ENCODE data around the gene RAP1GAP2.

Gene RAP1GAP2

GRCh38 chr17:3024346-3024745 lies 228.1 kb downstream of the RAP1GAP2 start:
- no peak for TF ChIP-seq CTCF (conservative IDR thresholded peaks at IDR 0.05)
- no peak overlapping the region for H3K27ac ChIP-seq

GRCh38 chr17:3025421-3026124 lies 229.3 kb downstream of the RAP1GAP2 start:
- no peak for TF ChIP-seq CTCF (conservative IDR thresholded peaks at IDR 0.05)

GRCh38 chr17:3026125-3026855 lies 230.1 kb downstream of the RAP1GAP2 start:
- H3K27ac ChIP-seq = no peak overlapping the region
- no peak for TF ChIP-seq CTCF (conservative IDR thresholded peaks at IDR 0.05)

More at GRCh38 chr17:3025421-3026124, 229.3 kb downstream of the RAP1GAP2 start:
- no peak overlapping the region for H3K27ac ChIP-seq

- no peak overlapping the region for H3K27ac ChIP-seq
- TF ChIP-seq CTCF (conservative IDR thresholded peaks at IDR 0.05) = no peak
Measured at GRCh38 chr17:3026856-3027751, 230.9 kb downstream of the RAP1GAP2 start.

GRCh38 chr17:3027786-3028532 lies 231.7 kb downstream of the RAP1GAP2 start:
- no peak for TF ChIP-seq CTCF (conservative IDR thresholded peaks at IDR 0.05)
- no peak overlapping the region for H3K27ac ChIP-seq

- no peak for TF ChIP-seq CTCF (conservative IDR thresholded peaks at IDR 0.05)
- no peak overlapping the region for H3K27ac ChIP-seq
Measured at GRCh38 chr17:3029213-3029913, 233.1 kb downstream of the RAP1GAP2 start.

Data from VCaP (cell line).